ENCODE results near the gene DLAT.

- TF ChIP-seq CTCF (IDR thresholded peaks at IDR 0.05; ENCODE audit: insufficient read depth, low read length, poor library complexity, severe bottlenecking): no peak
- no peak for TF ChIP-seq EZH2phosphoT487 (conservative IDR thresholded peaks at IDR 0.05; ENCODE audit: low read length)
Measured at GRCh38 chr11:112100462-112100861, 75.3 kb downstream of the DLAT start.
